Esophagus squamous epithelium (tissue), 5 donors: ENCODE measurements around the gene ASL. TPM values are rescaled to one million over a fixed set of nuclear protein-coding genes. Genes with fewer than 3 reads are reported as not detected.
"Not testable (repeated sequence)": the region's sequence is repeated elsewhere in the genome, so short reads cannot be mapped to it uniquely, and the experiment has no call there.

Experiments used
- DNase-seq: peaks from one replicate; lab custom pipeline; 2025; lab: John Stamatoyannopoulos, UW
- H3K27ac ChIP-seq, 4 donors: fragments of 200-600 bp; sonication (generic); one replicate each; pipeline ENCODE4 v1.5.1; 2016 to 2019; ENCODE audit warnings: mild to moderate bottlenecking in 1 of 4
- H3K27me3 ChIP-seq, 4 donors: fragments of 200-600 bp; sonication (generic); 1 replicate in 3 of 4; 2 replicates in 1 of 4; pipeline versions ENCODE4 v1.5.1 to v1.6.0; 2017 to 2021; ENCODE audit warnings: antibody characterized with exemption in 1 of 4
- H3K36me3 ChIP-seq, 3 donors: fragments of 200-600 bp; sonication (generic); one replicate each; pipeline ENCODE4 v1.5.1; 2016 to 2019
- H3K4me1 ChIP-seq, 3 donors: fragments of 200-600 bp; sonication (generic); one replicate each; pipeline ENCODE4 v1.5.1; 2017 to 2019
- H3K4me3 ChIP-seq, 4 donors: fragments of 200-600 bp; sonication (generic); 1 replicate in 3 of 4; 2 replicates in 1 of 4; pipeline ENCODE4 v1.5.1; 2016 to 2019; ENCODE audit warnings: mild to moderate bottlenecking in 2 of 4, moderate library complexity in 1 of 4
- H3K9me3 ChIP-seq, 3 donors: fragments of 200-600 bp; sonication (generic); one replicate each; pipeline ENCODE4 v1.5.1; 2016 to 2019
- POLR2A ChIP-seq, 4 donors: fragments of 450-650 bp; IDR thresholded peaks; one replicate each; pipeline ENCODE4 v1.6.1; 2017; ENCODE audit warnings: antibody characterized with exemption in 4 of 4, mild to moderate bottlenecking in 4 of 4, moderate library complexity in 3 of 4
- WGBS, 2 donors: methylation state at CpG; one replicate each; pipeline ENCODE4 v1.1.5; 2018; 5-methylcytosine and 5-hydroxymethylcytosine counted together
- intact Hi-C: fragments of 100-400 bp; cut with DNase I; formaldehyde crosslinking; loops from one replicate; pipeline ENCODE4 v1.15.0; 2022
- total RNA-seq, 4 donors: library from RNA; depleted of rRNA; stranded (reverse); fragments of >200 nt; gene quantifications; one replicate each; pipeline ENCODE4 v1.1.0, GENCODE V29; 2016
- TF ChIP-seq, protein P1 (sequence below), 6 experiments: fragments of 450-650 bp in 4 of 6; fragments of 200-600 bp in 2 of 6; sonication (generic) in 2 of 6; IDR thresholded peaks; one replicate each; pipeline ENCODE4 v1.5.1; 2016 to 2019; ENCODE audit warnings: antibody characterized with exemption in 6 of 6, mild to moderate bottlenecking in 4 of 6, moderate library complexity in 4 of 6
- donor health status: DM: yes; HTN: yes; CAD: no.

Gene ASL
- 10 to 100 TPM; 32.3 to 40.7 (median 37.7) TPM for total RNA-seq

DNA sequence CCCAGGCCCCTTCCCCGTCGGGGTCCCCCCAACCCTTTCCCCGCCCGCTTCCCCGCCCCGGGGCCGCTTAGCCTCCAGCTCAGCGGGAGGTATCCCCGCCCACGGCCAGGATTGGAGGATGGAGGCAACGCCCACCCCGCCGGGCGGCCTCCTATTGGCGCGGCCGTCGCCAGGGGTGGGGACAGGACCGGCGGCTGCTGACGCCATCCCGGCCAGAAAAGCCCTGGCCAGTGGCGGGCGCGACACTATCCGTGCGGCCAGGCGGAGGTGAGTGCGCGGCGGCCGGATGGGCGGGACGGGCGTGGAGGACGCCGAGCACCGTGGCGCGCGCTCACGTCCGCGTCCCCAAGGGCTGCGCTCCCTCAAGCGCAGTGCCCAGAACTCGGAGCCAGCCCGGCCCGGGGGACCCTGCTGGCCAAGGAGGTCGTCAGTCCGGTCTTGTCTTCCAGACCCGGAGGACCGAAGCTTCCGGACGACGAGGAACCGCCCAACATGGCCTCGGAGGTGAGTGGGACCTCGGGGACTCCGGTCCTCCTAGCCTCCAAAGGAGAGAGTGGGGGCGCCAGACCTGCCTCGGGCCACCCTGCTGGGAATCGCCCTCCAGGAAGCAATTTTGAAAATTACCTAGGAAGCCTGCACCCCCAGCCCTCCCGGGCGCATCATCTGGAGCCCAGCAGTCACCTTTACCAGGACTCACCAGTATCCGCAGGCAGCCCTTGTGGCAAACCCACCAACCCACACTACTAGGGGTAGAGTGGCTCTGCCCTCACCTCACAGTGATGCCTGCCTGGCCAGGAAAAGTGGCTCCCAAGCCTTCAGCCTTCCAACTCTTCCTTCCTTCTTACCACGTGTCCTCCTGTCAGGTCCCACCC is at the start of gene ASL:
ASL (plus strand) TSS at position 230 of the 872 bp plus-strand sequence; CDS start at position 493, 263 bp downstream.
- intact Hi-C loops: no loop called here
- Histone ChIP-seq H3K9me3 (no peaks in the 10 kb centered on the region), H3K27ac (peak within 1 kb of the TSS; percentile 60 to 88 (median 80)), H3K4me3 (peak within 1 kb of the TSS; percentile 56 to 91 (median 72)), H3K4me1 (peaks cover 11 to 30% (median 12%) of the 10 kb centered on the region in 3 donors), H3K27me3 (no peaks in the 10 kb centered on the region), H3K36me3 (peaks cover 0 to 25% (median 0%) of the 10 kb centered on the region in 3 donors)
- DNase-seq: peak; percentile 50
- TF ChIP-seq, protein P1, sequence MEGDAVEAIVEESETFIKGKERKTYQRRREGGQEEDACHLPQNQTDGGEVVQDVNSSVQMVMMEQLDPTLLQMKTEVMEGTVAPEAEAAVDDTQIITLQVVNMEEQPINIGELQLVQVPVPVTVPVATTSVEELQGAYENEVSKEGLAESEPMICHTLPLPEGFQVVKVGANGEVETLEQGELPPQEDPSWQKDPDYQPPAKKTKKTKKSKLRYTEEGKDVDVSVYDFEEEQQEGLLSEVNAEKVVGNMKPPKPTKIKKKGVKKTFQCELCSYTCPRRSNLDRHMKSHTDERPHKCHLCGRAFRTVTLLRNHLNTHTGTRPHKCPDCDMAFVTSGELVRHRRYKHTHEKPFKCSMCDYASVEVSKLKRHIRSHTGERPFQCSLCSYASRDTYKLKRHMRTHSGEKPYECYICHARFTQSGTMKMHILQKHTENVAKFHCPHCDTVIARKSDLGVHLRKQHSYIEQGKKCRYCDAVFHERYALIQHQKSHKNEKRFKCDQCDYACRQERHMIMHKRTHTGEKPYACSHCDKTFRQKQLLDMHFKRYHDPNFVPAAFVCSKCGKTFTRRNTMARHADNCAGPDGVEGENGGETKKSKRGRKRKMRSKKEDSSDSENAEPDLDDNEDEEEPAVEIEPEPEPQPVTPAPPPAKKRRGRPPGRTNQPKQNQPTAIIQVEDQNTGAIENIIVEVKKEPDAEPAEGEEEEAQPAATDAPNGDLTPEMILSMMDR (IDR thresholded peaks at IDR 0.05): peak in 1 of 6 experiments; percentile 4
- TF ChIP-seq POLR2A (IDR thresholded peaks at IDR 0.05): peak in 2 of 4 donors; percentile 75 to 86
- WGBS, 2 donors: 0 to 1% methylated on average over 1 to 8 of the region's 67 CpGs

DNA sequence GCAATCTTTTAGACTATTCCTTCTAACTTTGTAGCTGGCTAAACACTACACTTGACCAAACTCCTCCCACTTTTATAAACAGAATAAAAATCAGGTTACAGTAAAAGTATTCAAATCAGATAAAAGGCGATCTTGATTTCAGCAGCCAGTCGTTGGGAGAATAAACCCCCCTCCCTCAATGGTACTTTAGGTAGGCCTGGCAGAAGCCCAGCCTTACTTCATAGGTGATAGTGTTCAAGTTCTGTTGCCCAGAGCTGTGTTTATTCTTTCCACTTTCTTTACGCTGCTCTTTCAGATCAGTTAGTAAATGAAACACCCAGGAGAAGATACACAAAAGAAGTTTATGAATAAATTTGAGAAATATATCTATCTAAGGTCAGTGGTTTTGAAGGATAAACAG is 47.3 kb upstream of the ASL start:
- H3K27ac ChIP-seq, intact Hi-C loops, H3K4me1 ChIP-seq, H3K9me3 ChIP-seq, DNase-seq, H3K36me3 ChIP-seq, H3K27me3 ChIP-seq, H3K4me3 ChIP-seq: not testable (repeated sequence)
- WGBS, 2 donors: 56 to 59% methylated on average over 3 of the region's 3 CpGs

DNA sequence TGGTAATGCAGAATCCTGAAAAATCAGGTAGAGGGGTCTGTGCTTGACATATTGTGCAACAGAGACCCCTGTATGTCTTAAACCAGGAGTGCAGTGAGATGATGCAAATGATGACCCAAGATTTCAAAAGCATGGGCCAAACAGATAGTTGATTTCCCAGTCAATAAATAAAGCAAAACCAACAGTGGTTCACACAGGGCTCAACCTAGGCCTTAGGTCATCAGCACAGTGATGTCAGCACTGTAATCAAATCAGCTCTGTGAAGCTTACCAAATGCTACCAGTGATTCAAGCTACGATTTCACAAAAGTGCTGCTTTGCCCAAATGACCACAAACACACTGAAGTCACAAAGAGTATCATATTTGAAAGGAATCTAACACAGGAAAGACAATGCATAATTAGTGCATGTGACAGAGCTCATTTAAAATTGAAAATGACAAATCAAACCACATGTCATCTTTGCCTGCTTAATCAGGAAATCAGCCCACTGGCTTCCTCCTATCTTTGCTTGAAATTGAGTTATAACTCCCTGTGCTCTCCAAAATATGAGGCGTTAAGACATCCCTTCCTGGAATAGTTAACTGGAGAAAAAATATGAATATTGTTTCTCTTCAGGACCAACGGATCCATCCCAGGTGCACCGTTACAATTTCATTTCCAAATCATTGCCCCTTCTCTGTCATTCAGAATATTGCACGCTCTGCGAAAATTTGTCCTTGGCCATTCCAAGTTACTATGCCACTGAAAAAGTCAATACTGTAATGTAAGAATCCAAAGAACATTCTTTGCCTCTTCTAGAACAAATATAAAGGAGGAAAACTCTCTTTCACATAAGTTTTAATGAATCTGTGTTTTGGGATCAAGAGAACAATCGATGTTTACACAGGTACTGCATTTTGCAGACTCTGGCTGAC is 41.9 kb upstream of the ASL start:
- WGBS, 2 donors: 70 to 73% methylated on average over 7 of the region's 7 CpGs
- H3K4me3 ChIP-seq: no peak overlapping the region
- no peak for DNase-seq
- intact Hi-C loops: no loop called here
- no peaks in the 10 kb centered on the region for H3K9me3 ChIP-seq
- no peaks in the 10 kb centered on the region for H3K4me1 ChIP-seq
- no peaks in the 10 kb centered on the region for H3K36me3 ChIP-seq
- TF ChIP-seq, protein P1 (IDR thresholded peaks at IDR 0.05): no peak
- no peak for TF ChIP-seq POLR2A (IDR thresholded peaks at IDR 0.05)
- no peak overlapping the region for H3K27ac ChIP-seq
- no peaks in the 10 kb centered on the region for H3K27me3 ChIP-seq

DNA sequence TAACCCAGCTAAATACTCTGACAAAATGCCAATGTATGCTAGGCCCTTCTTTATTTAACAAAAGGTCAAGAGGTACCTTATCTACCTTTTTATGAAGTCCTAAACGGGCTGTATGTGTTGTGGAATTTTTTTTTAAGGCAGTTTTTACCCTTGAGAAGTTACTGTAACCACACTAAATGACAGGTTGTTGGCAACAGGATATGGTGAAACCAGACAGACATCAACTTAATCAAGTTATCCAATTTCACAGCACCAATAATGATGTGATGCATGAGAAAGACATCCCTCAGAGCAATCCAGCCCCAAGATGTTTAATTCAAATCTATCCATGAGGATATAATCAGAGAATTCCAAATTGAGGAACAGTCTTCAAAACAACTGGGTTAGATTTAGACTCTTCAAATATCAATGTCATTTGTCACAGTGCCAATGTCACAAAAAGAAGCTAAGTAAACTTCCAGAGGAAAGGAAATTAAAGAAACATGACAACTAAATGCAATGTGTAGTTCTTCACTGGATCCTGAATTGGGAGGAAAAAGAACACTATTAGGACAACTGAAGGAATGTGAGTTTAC is 41.1 kb upstream of the ASL start:
- H3K4me3 ChIP-seq, H3K9me3 ChIP-seq, intact Hi-C loops, H3K36me3 ChIP-seq, H3K27ac ChIP-seq, DNase-seq, H3K4me1 ChIP-seq, H3K27me3 ChIP-seq: not testable (repeated sequence)
- 18 to 22% methylated on average over 1 of the region's 1 CpG for WGBS, 2 donors

DNA sequence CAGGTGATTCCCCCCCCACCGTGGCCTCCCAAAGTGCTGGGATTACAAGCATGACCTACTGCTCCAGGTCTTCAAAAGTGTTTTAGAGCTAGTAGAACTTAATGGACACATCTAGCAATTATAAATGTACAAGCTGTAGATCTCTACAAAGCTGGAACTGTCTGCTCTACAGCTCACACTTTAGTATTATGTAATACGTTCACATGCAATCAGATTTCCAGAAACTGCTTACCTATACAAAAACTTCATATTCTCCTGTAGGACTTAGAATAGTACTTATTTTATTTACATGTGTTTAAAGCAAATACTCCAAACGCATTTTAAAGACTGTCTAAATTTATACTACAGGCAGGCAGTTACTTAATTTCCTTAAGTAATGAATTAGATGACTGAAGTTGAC is 39.2 kb upstream of the ASL start:
- Histone ChIP-seq H3K27me3 (no peaks in the 10 kb centered on the region), H3K4me3 (no peak overlapping the region), H3K9me3 (no peaks in the 10 kb centered on the region), H3K4me1 (no peaks in the 10 kb centered on the region), H3K36me3 (no peaks in the 10 kb centered on the region), H3K27ac (no peak overlapping the region)
- intact Hi-C loops: no loop called here
- no peak for TF ChIP-seq POLR2A (IDR thresholded peaks at IDR 0.05)
- TF ChIP-seq, protein P1 (IDR thresholded peaks at IDR 0.05): no peak
- WGBS, 2 donors: 64 to 66% methylated on average over 3 of the region's 3 CpGs
- DNase-seq: no peak
